ENCODE results near the gene RAET1G. TPM values are rescaled to one million over a fixed set of nuclear protein-coding genes. Genes with fewer than 3 reads are reported as not detected.
A peak's percentile ranks its signal among the peaks of the same experiment; 100 is the strongest.

Gene RAET1G
- total and polyA plus RNA-seq, 2 of the 13 experiments (the other 11 are each of a cell fraction or from before 2014, with no cell fraction given) = not detected

DNA sequence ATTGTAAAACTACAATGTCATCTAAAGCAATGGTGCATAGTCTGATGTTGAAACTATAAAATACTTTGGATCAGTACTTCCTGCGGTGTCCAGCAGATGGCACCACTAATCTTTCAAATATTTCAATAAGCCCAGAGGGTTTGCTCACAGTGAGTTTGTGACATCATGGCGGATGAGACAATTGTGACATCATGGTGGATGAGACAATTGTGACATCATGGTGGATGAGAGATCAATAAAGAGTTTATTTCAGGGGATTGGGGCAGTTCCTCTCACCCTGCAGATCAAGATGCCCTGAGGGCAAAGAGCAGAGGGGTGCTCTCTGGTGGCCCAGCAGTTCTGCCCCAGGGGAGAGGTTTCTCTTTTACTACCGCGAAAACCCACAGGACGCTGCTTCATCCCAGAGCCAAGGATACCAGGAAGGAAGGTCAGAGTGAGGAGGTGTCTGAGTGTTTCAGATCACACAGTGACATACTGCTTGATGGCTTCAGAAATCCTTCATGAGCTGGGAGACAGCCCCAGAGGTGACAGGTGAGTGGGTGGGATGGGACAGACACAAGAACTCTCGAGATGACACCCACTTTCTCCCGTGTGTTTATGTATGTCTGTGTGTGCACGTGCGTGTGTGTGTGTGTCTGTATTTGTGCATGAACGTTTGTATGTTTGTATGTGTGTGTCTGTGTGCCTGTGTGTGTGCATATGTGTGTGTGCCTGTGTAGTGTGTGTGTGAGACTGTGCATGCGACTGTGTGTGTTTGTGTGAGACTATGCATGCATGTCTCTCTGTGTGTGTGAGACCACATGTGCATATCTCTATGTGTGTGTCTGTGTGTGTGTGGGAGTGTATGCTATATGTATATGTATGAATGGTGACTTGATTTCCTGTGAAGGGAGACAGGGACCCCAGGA, 11.6 kb upstream of the RAET1G start (continued):
- TF ChIP-seq, protein P1, sequence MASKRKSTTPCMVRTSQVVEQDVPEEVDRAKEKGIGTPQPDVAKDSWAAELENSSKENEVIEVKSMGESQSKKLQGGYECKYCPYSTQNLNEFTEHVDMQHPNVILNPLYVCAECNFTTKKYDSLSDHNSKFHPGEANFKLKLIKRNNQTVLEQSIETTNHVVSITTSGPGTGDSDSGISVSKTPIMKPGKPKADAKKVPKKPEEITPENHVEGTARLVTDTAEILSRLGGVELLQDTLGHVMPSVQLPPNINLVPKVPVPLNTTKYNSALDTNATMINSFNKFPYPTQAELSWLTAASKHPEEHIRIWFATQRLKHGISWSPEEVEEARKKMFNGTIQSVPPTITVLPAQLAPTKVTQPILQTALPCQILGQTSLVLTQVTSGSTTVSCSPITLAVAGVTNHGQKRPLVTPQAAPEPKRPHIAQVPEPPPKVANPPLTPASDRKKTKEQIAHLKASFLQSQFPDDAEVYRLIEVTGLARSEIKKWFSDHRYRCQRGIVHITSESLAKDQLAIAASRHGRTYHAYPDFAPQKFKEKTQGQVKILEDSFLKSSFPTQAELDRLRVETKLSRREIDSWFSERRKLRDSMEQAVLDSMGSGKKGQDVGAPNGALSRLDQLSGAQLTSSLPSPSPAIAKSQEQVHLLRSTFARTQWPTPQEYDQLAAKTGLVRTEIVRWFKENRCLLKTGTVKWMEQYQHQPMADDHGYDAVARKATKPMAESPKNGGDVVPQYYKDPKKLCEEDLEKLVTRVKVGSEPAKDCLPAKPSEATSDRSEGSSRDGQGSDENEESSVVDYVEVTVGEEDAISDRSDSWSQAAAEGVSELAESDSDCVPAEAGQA (IDR thresholded peaks at IDR 0.05; ENCODE audit: low read depth) = peak; percentile 75
- TF ChIP-seq, protein P1 (CRISPR knock-in tag; IDR thresholded peaks at IDR 0.05; ENCODE audit: borderline replicate concordance) = no peak
- TF ChIP-seq ZNF431 (CRISPR knock-in tag; IDR thresholded peaks at IDR 0.05; ENCODE audit: borderline replicate concordance, low read depth) (no peak), PHF20 (CRISPR knock-in tag; IDR thresholded peaks at IDR 0.05) (no peak), ZNF562 (CRISPR knock-in tag; IDR thresholded peaks at IDR 0.05; ENCODE audit: borderline replicate concordance) (peak; percentile 20; the same call in 1 of the 2 replicates), ZNF430 (CRISPR knock-in tag; IDR thresholded peaks at IDR 0.05) (no peak), SOX6 (IDR thresholded peaks at IDR 0.05) (peak; percentile 87; the same call in 1 of the 2 replicates), SOX6 (CRISPR knock-in tag; IDR thresholded peaks at IDR 0.05) (no peak), HOXA3 (CRISPR knock-in tag; IDR thresholded peaks at IDR 0.05) (peak; percentile 80), NONO (IDR thresholded peaks at IDR 0.05) (peak; percentile 87; the same call in 1 of the 2 replicates), NONO (CRISPR knock-in tag; conservative IDR thresholded peaks at IDR 0.05) (no peak), ZNF282 (IDR thresholded peaks at IDR 0.05; ENCODE audit: partially characterized antibody) (peak; percentile 90), SMC3 (IDR thresholded peaks at IDR 0.05; ENCODE audit: low read length) (peak; percentile 91; the same call in 1 of the 2 replicates), RAD21 (CRISPR knock-in tag; IDR thresholded peaks at IDR 0.05) (peak; percentile 80), CEBPB (IDR thresholded peaks at IDR 0.05; ENCODE audit: borderline replicate concordance, low read depth, low read length) (peak; percentile 69)
- TF ChIP-seq, protein P2, sequence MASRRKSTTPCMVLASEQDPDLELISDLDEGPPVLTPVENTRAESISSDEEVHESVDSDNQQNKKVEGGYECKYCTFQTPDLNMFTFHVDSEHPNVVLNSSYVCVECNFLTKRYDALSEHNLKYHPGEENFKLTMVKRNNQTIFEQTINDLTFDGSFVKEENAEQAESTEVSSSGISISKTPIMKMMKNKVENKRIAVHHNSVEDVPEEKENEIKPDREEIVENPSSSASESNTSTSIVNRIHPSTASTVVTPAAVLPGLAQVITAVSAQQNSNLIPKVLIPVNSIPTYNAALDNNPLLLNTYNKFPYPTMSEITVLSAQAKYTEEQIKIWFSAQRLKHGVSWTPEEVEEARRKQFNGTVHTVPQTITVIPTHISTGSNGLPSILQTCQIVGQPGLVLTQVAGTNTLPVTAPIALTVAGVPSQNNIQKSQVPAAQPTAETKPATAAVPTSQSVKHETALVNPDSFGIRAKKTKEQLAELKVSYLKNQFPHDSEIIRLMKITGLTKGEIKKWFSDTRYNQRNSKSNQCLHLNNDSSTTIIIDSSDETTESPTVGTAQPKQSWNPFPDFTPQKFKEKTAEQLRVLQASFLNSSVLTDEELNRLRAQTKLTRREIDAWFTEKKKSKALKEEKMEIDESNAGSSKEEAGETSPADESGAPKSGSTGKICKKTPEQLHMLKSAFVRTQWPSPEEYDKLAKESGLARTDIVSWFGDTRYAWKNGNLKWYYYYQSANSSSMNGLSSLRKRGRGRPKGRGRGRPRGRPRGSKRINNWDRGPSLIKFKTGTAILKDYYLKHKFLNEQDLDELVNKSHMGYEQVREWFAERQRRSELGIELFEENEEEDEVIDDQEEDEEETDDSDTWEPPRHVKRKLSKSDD (CRISPR knock-in tag; IDR thresholded peaks at IDR 0.05; ENCODE audit: low read depth) = 0 out of 2 replicates have a peak, but pooled peaks have one; percentile 34
- TF ChIP-seq, protein P3, sequence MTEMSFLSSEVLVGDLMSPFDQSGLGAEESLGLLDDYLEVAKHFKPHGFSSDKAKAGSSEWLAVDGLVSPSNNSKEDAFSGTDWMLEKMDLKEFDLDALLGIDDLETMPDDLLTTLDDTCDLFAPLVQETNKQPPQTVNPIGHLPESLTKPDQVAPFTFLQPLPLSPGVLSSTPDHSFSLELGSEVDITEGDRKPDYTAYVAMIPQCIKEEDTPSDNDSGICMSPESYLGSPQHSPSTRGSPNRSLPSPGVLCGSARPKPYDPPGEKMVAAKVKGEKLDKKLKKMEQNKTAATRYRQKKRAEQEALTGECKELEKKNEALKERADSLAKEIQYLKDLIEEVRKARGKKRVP (CRISPR knock-in tag; IDR thresholded peaks at IDR 0.05) = no peak
- TF ChIP-seq, protein P4, sequence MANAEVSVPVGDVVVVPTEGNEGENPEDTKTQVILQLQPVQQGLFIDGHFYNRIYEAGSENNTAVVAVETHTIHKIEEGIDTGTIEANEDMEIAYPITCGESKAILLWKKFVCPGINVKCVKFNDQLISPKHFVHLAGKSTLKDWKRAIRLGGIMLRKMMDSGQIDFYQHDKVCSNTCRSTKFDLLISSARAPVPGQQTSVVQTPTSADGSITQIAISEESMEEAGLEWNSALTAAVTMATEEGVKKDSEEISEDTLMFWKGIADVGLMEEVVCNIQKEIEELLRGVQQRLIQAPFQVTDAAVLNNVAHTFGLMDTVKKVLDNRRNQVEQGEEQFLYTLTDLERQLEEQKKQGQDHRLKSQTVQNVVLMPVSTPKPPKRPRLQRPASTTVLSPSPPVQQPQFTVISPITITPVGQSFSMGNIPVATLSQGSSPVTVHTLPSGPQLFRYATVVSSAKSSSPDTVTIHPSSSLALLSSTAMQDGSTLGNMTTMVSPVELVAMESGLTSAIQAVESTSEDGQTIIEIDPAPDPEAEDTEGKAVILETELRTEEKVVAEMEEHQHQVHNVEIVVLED (CRISPR knock-in tag; IDR thresholded peaks at IDR 0.05; ENCODE audit: borderline replicate concordance) = no peak
